Neural cell (in vitro differentiated cells): ENCODE data around the gene STPG4. TPM values are rescaled to one million over a fixed set of nuclear protein-coding genes. Genes with fewer than 3 reads are reported as not detected.

ENCODE experiments used
- H2AFZ ChIP-seq: fragments of 200-600, 300-800 bp; sonication (generic), shearing (Covaris generic); 2 replicates; pipeline ENCODE4 v1.6.0; 2014; ENCODE audit warnings: low read depth, mild to moderate bottlenecking, antibody characterized with exemption, low read length, moderate library complexity
- H3F3A ChIP-seq: fragments of 200-600 bp; shearing (Covaris generic); 2 replicates; pipeline ENCODE4 v1.6.1; 2016; ENCODE audit warnings: mild to moderate bottlenecking, moderate library complexity, mixed read lengths, antibody characterized with exemption, low read length; ENCODE audit not compliant: insufficient read depth, poor library complexity, severe bottlenecking
- H3K27ac ChIP-seq: fragments of 200-600, 300-800 bp; sonication (generic), shearing (Covaris generic); 2 replicates; pipeline ENCODE4 v1.5.1; 2014; ENCODE audit warnings: mild to moderate bottlenecking, low read length, moderate library complexity
- H3K27me3 ChIP-seq: fragments of 300-800, 200-600 bp; sonication (generic), shearing (Covaris generic); 2 replicates; pipeline ENCODE4 v1.6.0; 2014; ENCODE audit warnings: mild to moderate bottlenecking, low read depth, low read length, moderate library complexity; ENCODE audit not compliant: insufficient read depth
- H3K36me3 ChIP-seq: fragments of 300-800, 200-600 bp; sonication (generic), shearing (Covaris generic); 2 replicates; pipeline ENCODE4 v1.5.1; 2014; ENCODE audit warnings: mild to moderate bottlenecking, antibody characterized with exemption, low read length, moderate library complexity; ENCODE audit not compliant: insufficient read depth
- H3K4me2 ChIP-seq: fragments of 300-800, 200-600 bp; sonication (generic), shearing (Covaris generic); 2 replicates; pipeline ENCODE4 v1.6.0; 2014; ENCODE audit warnings: mild to moderate bottlenecking, low read length
- H3K4me3 ChIP-seq: fragments of 300-800, 200-600 bp; sonication (generic), shearing (Covaris generic); 2 replicates; pipeline ENCODE4 v1.5.1; 2014; ENCODE audit warnings: mild to moderate bottlenecking, low read length, moderate library complexity
- H3K79me2 ChIP-seq: fragments of 200-600 bp; shearing (Covaris generic); replicated peaks from 2 replicates; pipeline ENCODE4 v1.6.0; 2014; ENCODE audit warnings: mild to moderate bottlenecking, low read length, moderate library complexity; ENCODE audit not compliant: insufficient read depth
- H3K9ac ChIP-seq: fragments of 300-800, 200-600 bp; sonication (generic), shearing (Covaris generic); 2 replicates; pipeline ENCODE4 v1.6.1; 2016; ENCODE audit warnings: mild to moderate bottlenecking, low read length, mixed read lengths
- H3K9me2 ChIP-seq: fragments of 200-600 bp; shearing (Covaris generic); 2 replicates; pipeline ENCODE4 v1.6.1; 2016; ENCODE audit warnings: mild to moderate bottlenecking, low read length, mixed read lengths; ENCODE audit not compliant: insufficient read depth
- H3K9me3 ChIP-seq: fragments of 200-600, 300-800 bp; sonication (generic), shearing (Covaris generic); 2 replicates; pipeline ENCODE4 v1.6.1; 2016; ENCODE audit warnings: mild to moderate bottlenecking, mixed run types, low read length, moderate library complexity, mixed read lengths
- H4K20me1 ChIP-seq: fragments of 200-600 bp; shearing (Covaris generic); 2 replicates; pipeline ENCODE4 v1.6.1; 2016; ENCODE audit warnings: mild to moderate bottlenecking, mixed run types; ENCODE audit not compliant: insufficient read depth
- EP300 ChIP-seq: fragments of 450-650 bp; conservative IDR thresholded peaks from 2 replicates; pipeline ENCODE4 v1.6.1; 2014; ENCODE audit warnings: antibody characterized with exemption, mild to moderate bottlenecking, moderate library complexity; ENCODE audit not compliant: poor library complexity, severe bottlenecking
- EZH2 ChIP-seq: fragments of 200-600, 300-800 bp; shearing (Covaris generic), sonication (generic); IDR thresholded peaks from 2 replicates; pipeline ENCODE4 v1.6.1; 2014; ENCODE audit warnings: antibody characterized with exemption, low read length, borderline replicate concordance, mild to moderate bottlenecking; ENCODE audit not compliant: insufficient read depth, poor library complexity, severe bottlenecking
- MXI1 ChIP-seq: fragments of 450-650 bp; conservative IDR thresholded peaks from 2 replicates; pipeline ENCODE4 v1.6.1; 2014; ENCODE audit warnings: antibody characterized with exemption, mild to moderate bottlenecking; ENCODE audit not compliant: poor library complexity, severe bottlenecking
- POLR2AphosphoS5 ChIP-seq: IDR thresholded peaks from 2 replicates; pipeline ENCODE4 v1.6.1; 2012
- RAD21 ChIP-seq: fragments of 450-650 bp; conservative IDR thresholded peaks from 2 replicates; pipeline ENCODE4 v1.6.1; 2014; ENCODE audit warnings: antibody characterized with exemption, mild to moderate bottlenecking, moderate library complexity
- REST ChIP-seq: IDR thresholded peaks from 2 replicates; pipeline ENCODE4 v1.6.1; 2012; ENCODE audit warnings: borderline replicate concordance
- SMC3 ChIP-seq: fragments of 450-650 bp; conservative IDR thresholded peaks from 2 replicates; pipeline ENCODE4 v1.6.1; 2014; ENCODE audit warnings: antibody characterized with exemption, mild to moderate bottlenecking, moderate library complexity; ENCODE audit not compliant: poor library complexity
- TAF1 ChIP-seq: IDR thresholded peaks from 2 replicates; pipeline ENCODE4 v1.6.1; 2012; ENCODE audit warnings: low read depth
- polyA plus RNA-seq: library from polyadenylated mRNA; depleted of rRNA; stranded (reverse); fragments of >200 nt; gene quantifications from 2 replicates; pipeline ENCODE4 v1.2.3, GENCODE V29; 2014
- TF ChIP-seq, protein P1 (sequence below): fragments of 450-650 bp; IDR thresholded peaks from 2 replicates; pipeline ENCODE4 v1.5.1; 2014; ENCODE audit warnings: antibody characterized with exemption, mild to moderate bottlenecking, moderate library complexity; ENCODE audit not compliant: poor library complexity, severe bottlenecking

STPG4 gene
- polyA plus RNA-seq, 1 donor from 2014 or later, result not detected

DNA sequence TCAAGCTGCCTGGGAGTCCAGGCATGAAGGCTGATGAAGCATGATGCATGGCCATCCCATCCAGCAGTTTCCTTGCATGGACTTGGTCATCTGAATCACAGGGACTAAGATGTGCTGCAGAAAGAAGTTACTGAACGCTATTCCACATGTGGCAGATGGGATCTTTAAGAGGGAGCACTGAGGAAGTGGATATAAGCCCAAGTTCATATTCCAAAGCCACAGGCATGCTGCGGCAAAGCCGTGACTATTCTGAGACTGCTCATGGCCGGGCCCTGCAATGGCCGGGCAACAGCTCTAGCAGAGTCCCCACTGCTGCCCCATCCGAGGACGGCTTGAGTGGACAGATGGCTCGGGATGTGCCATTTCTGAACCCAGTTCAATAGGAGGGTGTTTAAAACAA lies 61.5 kb downstream of the STPG4 start:
- Histone ChIP-seq H4K20me1 (no peaks in the 10 kb centered on the region), H3K27me3 (no peaks in the 10 kb centered on the region), H3K9me2 (no peaks in the 10 kb centered on the region), H3K79me2 (no peaks in the 10 kb centered on the region), H2AFZ (no peak overlapping the region), H3F3A (no peaks in the 10 kb centered on the region), H3K4me3 (no peak overlapping the region), H3K9ac (no peak overlapping the region), H3K9me3 (no peaks in the 10 kb centered on the region), H3K4me2 (no peak overlapping the region), H3K36me3 (no peaks in the 10 kb centered on the region), H3K27ac (no peak overlapping the region)
- no peak for TF ChIP-seq EP300
- no peak for TF ChIP-seq TAF1
- TF ChIP-seq MXI1, result no peak
- TF ChIP-seq, protein P1, sequence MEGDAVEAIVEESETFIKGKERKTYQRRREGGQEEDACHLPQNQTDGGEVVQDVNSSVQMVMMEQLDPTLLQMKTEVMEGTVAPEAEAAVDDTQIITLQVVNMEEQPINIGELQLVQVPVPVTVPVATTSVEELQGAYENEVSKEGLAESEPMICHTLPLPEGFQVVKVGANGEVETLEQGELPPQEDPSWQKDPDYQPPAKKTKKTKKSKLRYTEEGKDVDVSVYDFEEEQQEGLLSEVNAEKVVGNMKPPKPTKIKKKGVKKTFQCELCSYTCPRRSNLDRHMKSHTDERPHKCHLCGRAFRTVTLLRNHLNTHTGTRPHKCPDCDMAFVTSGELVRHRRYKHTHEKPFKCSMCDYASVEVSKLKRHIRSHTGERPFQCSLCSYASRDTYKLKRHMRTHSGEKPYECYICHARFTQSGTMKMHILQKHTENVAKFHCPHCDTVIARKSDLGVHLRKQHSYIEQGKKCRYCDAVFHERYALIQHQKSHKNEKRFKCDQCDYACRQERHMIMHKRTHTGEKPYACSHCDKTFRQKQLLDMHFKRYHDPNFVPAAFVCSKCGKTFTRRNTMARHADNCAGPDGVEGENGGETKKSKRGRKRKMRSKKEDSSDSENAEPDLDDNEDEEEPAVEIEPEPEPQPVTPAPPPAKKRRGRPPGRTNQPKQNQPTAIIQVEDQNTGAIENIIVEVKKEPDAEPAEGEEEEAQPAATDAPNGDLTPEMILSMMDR, result no peak
- TF ChIP-seq RAD21, result no peak
- TF ChIP-seq POLR2AphosphoS5, result no peak
- TF ChIP-seq REST, result no peak
- TF ChIP-seq EZH2, result no peak

- Histone ChIP-seq H3K36me3 (no peaks in the 10 kb centered on the region), H2AFZ (no peak overlapping the region), H3K9ac (no peak overlapping the region), H3K27me3 (no peaks in the 10 kb centered on the region), H4K20me1 (no peaks in the 10 kb centered on the region), H3F3A (no peaks in the 10 kb centered on the region), H3K4me2 (no peak overlapping the region), H3K79me2 (no peaks in the 10 kb centered on the region), H3K4me3 (no peak overlapping the region), H3K9me3 (no peaks in the 10 kb centered on the region), H3K27ac (no peak overlapping the region), H3K9me2 (no peaks in the 10 kb centered on the region)
- no peak for TF ChIP-seq POLR2AphosphoS5
- no peak for TF ChIP-seq RAD21
- no peak for TF ChIP-seq SMC3
- no peak for TF ChIP-seq MXI1
- TF ChIP-seq EP300, result no peak
- TF ChIP-seq, protein P1, result no peak
- no peak for TF ChIP-seq EZH2
- no peak for TF ChIP-seq REST
- no peak for TF ChIP-seq TAF1
These were observed 62.6 kb downstream of the STPG4 start for GRCh38 chr2:47092465-47092864.
